ENCODE measurements around the gene NR1H3.

- TF ChIP-seq POLR2AphosphoS5 (IDR thresholded peaks at IDR 0.05) (no peak), CTCF (IDR thresholded peaks at IDR 0.05) (no peak), POLR2A (IDR thresholded peaks at IDR 0.05) (no peak), EP300 (IDR thresholded peaks at IDR 0.05) (no peak)
These were observed 3.4 kb upstream of the NR1H3 start for GRCh38 chr11:47254386-47254785.
